ENCODE data around the gene COX14.

Gene COX14

GRCh38 chr12:50099302-50100008, 12.6 kb upstream of the COX14 start:
- Histone ChIP-seq H3K4me3 (ENCODE audit: low read length) (no peak overlapping the region), H3K4me1 (ENCODE audit: control insufficient read depth, insufficient read depth, low read length) (peaks cover 4% of the 10 kb centered on the region), H3K36me3 (ENCODE audit: control insufficient read depth, insufficient read depth, low read length) (peaks cover 42% of the 10 kb centered on the region), H3K9me3 (ENCODE audit: control insufficient read depth, insufficient read depth, low read length) (no peaks in the 10 kb centered on the region), H3K27ac (ENCODE audit: low read length) (no peak overlapping the region), H3K27me3 (ENCODE audit: control insufficient read depth, insufficient read depth, low read length) (no peaks in the 10 kb centered on the region)
- no peak for DNase-seq (ENCODE audit: low read depth, low spot score)
- no CpG with 5 or more reads among the region's 5 CpGs for WGBS (ENCODE audit: insufficient coverage, insufficient read length)

- DNase-seq (ENCODE audit: low read depth, low spot score) = no peak
- Histone ChIP-seq H3K27ac (ENCODE audit: low read length) (no peak overlapping the region), H3K27me3 (ENCODE audit: control insufficient read depth, insufficient read depth, low read length) (no peaks in the 10 kb centered on the region), H3K9me3 (ENCODE audit: control insufficient read depth, insufficient read depth, low read length) (no peaks in the 10 kb centered on the region), H3K4me1 (ENCODE audit: control insufficient read depth, insufficient read depth, low read length) (peaks cover 4% of the 10 kb centered on the region), H3K36me3 (ENCODE audit: control insufficient read depth, insufficient read depth, low read length) (peaks cover 33% of the 10 kb centered on the region), H3K4me3 (ENCODE audit: low read length) (no peak overlapping the region)
- WGBS (ENCODE audit: insufficient coverage, insufficient read length) = no CpG with 5 or more reads among the region's 3 CpGs
These were observed 11.5 kb upstream of the COX14 start for GRCh38 chr12:50100561-50100960.

DNA sequence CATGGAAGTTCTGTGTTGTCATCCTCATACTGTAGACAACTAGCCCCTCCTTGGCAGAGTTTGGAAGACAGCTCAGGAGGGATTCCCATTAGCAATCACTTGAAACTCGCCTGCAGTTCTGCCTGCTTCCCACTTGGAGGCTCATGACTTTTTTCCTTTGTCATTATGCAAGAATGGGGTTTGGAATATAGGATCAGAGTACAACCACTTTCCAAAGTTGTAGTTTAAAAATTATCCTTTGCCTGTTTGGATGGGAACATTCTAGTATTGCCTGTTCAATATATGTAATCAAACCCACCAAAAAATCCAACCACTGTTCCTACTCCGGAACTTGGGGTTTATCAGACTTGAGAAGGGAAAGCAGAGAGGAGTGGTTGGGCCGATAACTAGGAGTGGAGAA, 10.4 kb upstream of the COX14 start:
- Histone ChIP-seq H3K4me3 (ENCODE audit: low read length) (no peak overlapping the region), H3K27me3 (ENCODE audit: control insufficient read depth, insufficient read depth, low read length) (no peaks in the 10 kb centered on the region), H3K36me3 (ENCODE audit: control insufficient read depth, insufficient read depth, low read length) (peaks cover 22% of the 10 kb centered on the region), H3K4me1 (ENCODE audit: control insufficient read depth, insufficient read depth, low read length) (peaks cover 4% of the 10 kb centered on the region), H3K27ac (ENCODE audit: low read length) (no peak overlapping the region), H3K9me3 (ENCODE audit: control insufficient read depth, insufficient read depth, low read length) (no peaks in the 10 kb centered on the region)
- no CpG with 5 or more reads among the region's 3 CpGs for WGBS (ENCODE audit: insufficient coverage, insufficient read length)
- no peak for DNase-seq (ENCODE audit: low read depth, low spot score)

DNA sequence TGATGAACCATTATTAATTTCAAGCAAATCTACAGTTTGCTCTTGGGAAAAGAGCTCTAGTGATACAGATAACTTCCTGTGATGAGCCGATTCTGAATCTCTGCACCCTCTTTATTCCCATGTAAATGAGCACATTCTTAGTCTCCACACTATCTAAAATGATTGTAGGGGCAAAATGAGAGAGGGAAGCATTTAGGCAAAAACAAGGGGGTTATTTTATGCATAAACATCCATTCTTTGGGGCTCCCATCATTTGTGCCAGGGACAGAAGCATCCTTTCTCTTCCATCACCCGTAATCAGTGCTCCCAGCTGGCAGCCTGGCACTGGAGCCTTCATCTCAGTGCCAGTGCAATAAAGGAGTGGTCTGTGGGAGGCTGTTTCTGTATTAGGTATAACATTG, 9.9 kb upstream of the COX14 start:
- DNase-seq (ENCODE audit: low read depth, low spot score) = no peak
- Histone ChIP-seq H3K27ac (ENCODE audit: low read length) (no peak overlapping the region), H3K9me3 (ENCODE audit: control insufficient read depth, insufficient read depth, low read length) (no peaks in the 10 kb centered on the region), H3K4me1 (ENCODE audit: control insufficient read depth, insufficient read depth, low read length) (peaks cover 4% of the 10 kb centered on the region), H3K36me3 (ENCODE audit: control insufficient read depth, insufficient read depth, low read length) (peaks cover 18% of the 10 kb centered on the region; the same call in 1 of the 2 replicates), H3K4me3 (ENCODE audit: low read length) (no peak overlapping the region), H3K27me3 (ENCODE audit: control insufficient read depth, insufficient read depth, low read length) (no peaks in the 10 kb centered on the region)
- no CpG with 5 or more reads among the region's 2 CpGs for WGBS (ENCODE audit: insufficient coverage, insufficient read length)

DNA sequence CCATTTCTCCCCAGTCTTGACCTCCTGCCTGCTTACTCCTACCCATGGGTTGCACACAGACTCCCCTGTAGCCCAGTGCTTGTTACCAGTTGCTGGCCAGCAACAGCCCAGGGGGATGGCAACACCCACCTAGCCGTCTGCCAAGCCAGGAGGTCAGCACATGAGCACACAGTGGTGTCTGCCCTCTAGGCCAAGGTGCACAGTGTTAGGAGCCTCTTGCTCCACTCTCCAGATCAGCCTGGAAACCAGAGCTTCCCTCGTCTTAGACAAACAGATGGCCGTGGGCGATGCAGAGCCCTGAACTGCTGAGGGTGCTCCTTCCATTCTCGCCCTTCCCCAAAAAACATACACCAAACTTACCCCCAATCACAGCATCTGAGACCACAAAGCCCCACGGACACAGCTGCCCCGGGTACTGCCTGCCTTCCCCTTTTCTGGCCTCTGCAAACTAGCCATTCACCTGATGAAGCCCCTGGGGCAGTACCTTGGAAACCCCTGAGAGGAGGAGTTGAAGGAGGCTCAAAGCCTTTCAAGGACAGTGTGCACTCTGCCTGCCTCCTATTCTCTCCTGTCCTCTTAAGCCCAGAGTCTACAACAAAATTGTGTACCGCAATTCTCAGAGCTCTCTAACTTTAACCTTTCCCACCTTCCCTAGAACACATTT, 9.3 kb upstream of the COX14 start:
- Histone ChIP-seq H3K27me3 (ENCODE audit: control insufficient read depth, insufficient read depth, low read length) (no peaks in the 10 kb centered on the region), H3K9me3 (ENCODE audit: control insufficient read depth, insufficient read depth, low read length) (no peaks in the 10 kb centered on the region), H3K4me1 (ENCODE audit: control insufficient read depth, insufficient read depth, low read length) (peaks cover 4% of the 10 kb centered on the region), H3K36me3 (ENCODE audit: control insufficient read depth, insufficient read depth, low read length) (peaks cover 17% of the 10 kb centered on the region; the same call in 1 of the 2 replicates), H3K27ac (ENCODE audit: low read length) (no peak overlapping the region), H3K4me3 (ENCODE audit: low read length) (no peak overlapping the region)
- WGBS (ENCODE audit: insufficient coverage, insufficient read length) = no CpG with 5 or more reads among the region's 8 CpGs
- no peak for DNase-seq (ENCODE audit: low read depth, low spot score)

DNA sequence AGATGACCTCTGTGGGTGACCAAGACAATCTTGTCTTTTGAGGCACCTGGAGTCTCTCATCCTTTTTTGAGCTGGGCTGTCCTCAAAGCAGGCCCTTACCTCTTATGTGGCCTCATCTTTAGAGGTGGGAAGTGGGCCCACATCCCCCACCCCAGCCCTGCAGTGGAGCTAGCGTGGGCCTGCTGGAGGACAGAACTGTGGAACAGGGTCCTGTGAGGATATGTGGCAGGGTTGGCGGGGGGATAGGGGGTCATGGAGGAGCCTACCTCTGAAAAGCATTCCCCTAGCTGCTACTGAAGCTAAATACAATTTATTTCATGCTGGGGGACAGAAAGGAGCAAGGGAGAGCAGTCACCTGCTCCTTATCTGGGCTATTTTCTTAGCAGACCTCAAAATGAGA, 8.7 kb upstream of the COX14 start:
- no peaks in the 10 kb centered on the region for H3K27me3 ChIP-seq (ENCODE audit: control insufficient read depth, insufficient read depth, low read length)

GRCh38 chr12:50103767-50104321, 8.2 kb upstream of the COX14 start, which contains the start of gene GPD1:
TSS of gene GPD1 (plus strand) at chr12:50104008. CDS start at chr12:50104051, 43 bp downstream.
- WGBS (ENCODE audit: insufficient coverage, insufficient read length) = no CpG with 5 or more reads among the region's 13 CpGs
- H3K36me3 ChIP-seq (ENCODE audit: control insufficient read depth, insufficient read depth, low read length) = peaks cover 7% of the 10 kb centered on the region; the same call in 1 of the 2 replicates
- peaks cover 4% of the 10 kb centered on the region for H3K4me1 ChIP-seq (ENCODE audit: control insufficient read depth, insufficient read depth, low read length)
- no peak for DNase-seq (ENCODE audit: low read depth, low spot score)
- no peaks in the 10 kb centered on the region for H3K27me3 ChIP-seq (ENCODE audit: control insufficient read depth, insufficient read depth, low read length)
- no peak within 1 kb of the TSS for H3K27ac ChIP-seq (ENCODE audit: low read length)
- H3K4me3 ChIP-seq (ENCODE audit: low read length) = no peak within 1 kb of the TSS
- no peaks in the 10 kb centered on the region for H3K9me3 ChIP-seq (ENCODE audit: control insufficient read depth, insufficient read depth, low read length)

More for the DNA sequence above, 8.7 kb upstream of the COX14 start:
- H3K27ac ChIP-seq (ENCODE audit: low read length) = no peak overlapping the region
- peaks cover 11% of the 10 kb centered on the region; the same call in 1 of the 2 replicates for H3K36me3 ChIP-seq (ENCODE audit: control insufficient read depth, insufficient read depth, low read length)
- no CpG with 5 or more reads among the region's 2 CpGs for WGBS (ENCODE audit: insufficient coverage, insufficient read length)
- no peaks in the 10 kb centered on the region for H3K9me3 ChIP-seq (ENCODE audit: control insufficient read depth, insufficient read depth, low read length)
- no peak overlapping the region for H3K4me3 ChIP-seq (ENCODE audit: low read length)
- DNase-seq (ENCODE audit: low read depth, low spot score) = no peak
- H3K4me1 ChIP-seq (ENCODE audit: control insufficient read depth, insufficient read depth, low read length) = peaks cover 4% of the 10 kb centered on the region

DNA sequence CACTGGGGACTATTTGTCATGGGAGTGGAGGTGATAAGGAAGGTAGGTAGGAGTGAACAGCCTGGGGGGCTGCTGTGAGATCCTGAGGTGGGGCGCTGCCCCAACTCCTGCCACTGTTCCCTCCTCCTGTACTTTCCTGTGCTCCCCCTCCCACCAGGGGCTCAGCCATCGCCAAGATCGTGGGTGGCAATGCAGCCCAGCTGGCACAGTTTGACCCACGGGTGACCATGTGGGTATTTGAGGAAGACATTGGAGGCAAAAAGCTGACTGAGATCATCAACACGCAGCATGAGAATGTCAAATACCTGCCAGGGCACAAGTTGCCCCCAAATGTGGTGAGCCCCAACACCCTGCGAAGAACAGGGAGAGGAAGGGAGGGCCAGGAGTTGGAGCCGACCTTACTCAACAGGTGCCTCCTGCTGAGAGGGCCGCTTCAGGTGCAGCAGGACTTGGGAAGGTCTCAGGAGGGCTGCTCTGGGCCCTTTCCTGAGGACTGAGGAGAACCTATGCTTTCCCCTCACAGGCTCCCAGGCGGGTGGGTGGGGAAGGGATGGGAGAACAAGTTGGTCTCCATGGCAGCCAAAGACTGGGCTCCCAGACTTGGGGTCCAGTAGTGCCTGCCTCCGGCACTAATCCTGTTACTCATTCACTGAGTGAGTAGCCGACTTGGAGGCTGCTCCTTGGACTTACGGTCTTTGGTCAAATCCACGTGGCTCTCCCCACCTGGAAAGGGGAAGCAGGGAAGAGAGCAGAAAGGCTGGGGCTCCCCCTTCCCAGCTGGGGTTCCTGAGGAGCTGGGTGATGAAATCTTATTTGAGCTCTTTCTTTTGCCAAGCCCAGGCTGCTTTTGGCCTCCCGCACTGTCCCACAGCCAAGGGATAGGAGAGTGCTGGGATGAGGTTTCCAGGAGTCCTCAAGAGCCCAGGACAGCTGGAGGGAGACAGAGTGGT, 7.3 kb upstream of the COX14 start:
- Histone ChIP-seq H3K27me3 (ENCODE audit: control insufficient read depth, insufficient read depth, low read length) (no peaks in the 10 kb centered on the region), H3K4me1 (ENCODE audit: control insufficient read depth, insufficient read depth, low read length) (peaks cover 4% of the 10 kb centered on the region), H3K9me3 (ENCODE audit: control insufficient read depth, insufficient read depth, low read length) (no peaks in the 10 kb centered on the region), H3K27ac (ENCODE audit: low read length) (no peak overlapping the region), H3K4me3 (ENCODE audit: low read length) (no peak overlapping the region), H3K36me3 (ENCODE audit: control insufficient read depth, insufficient read depth, low read length) (no peaks in the 10 kb centered on the region; the same call in 1 of the 2 replicates)
- WGBS (ENCODE audit: insufficient coverage, insufficient read length) = no CpG with 5 or more reads among the region's 14 CpGs
- no peak for DNase-seq (ENCODE audit: low read depth, low spot score)

GRCh38 chr12:50105913-50106450, 6.1 kb upstream of the COX14 start:
- H3K27ac ChIP-seq (ENCODE audit: low read length) = no peak overlapping the region
- WGBS (ENCODE audit: insufficient coverage, insufficient read length) = no CpG with 5 or more reads among the region's 12 CpGs
- no peak for DNase-seq (ENCODE audit: low read depth, low spot score)
- peaks cover 8% of the 10 kb centered on the region for H3K4me1 ChIP-seq (ENCODE audit: control insufficient read depth, insufficient read depth, low read length)
- no peaks in the 10 kb centered on the region for H3K9me3 ChIP-seq (ENCODE audit: control insufficient read depth, insufficient read depth, low read length)
- no peaks in the 10 kb centered on the region for H3K27me3 ChIP-seq (ENCODE audit: control insufficient read depth, insufficient read depth, low read length)
- H3K36me3 ChIP-seq (ENCODE audit: control insufficient read depth, insufficient read depth, low read length) = no peaks in the 10 kb centered on the region
- H3K4me3 ChIP-seq (ENCODE audit: low read length) = no peak overlapping the region

- WGBS (ENCODE audit: insufficient coverage, insufficient read length) = no CpG with 5 or more reads among the region's 3 CpGs
- Histone ChIP-seq H3K4me3 (ENCODE audit: low read length) (no peak overlapping the region), H3K9me3 (ENCODE audit: control insufficient read depth, insufficient read depth, low read length) (no peaks in the 10 kb centered on the region), H3K4me1 (ENCODE audit: control insufficient read depth, insufficient read depth, low read length) (peaks cover 7% of the 10 kb centered on the region), H3K27ac (ENCODE audit: low read length) (no peak overlapping the region), H3K27me3 (ENCODE audit: control insufficient read depth, insufficient read depth, low read length) (no peaks in the 10 kb centered on the region), H3K36me3 (ENCODE audit: control insufficient read depth, insufficient read depth, low read length) (no peaks in the 10 kb centered on the region)
- no peak for DNase-seq (ENCODE audit: low read depth, low spot score)
These were observed 5.1 kb upstream of the COX14 start for GRCh38 chr12:50106907-50107306.
